ENCODE data around the gene WFDC1. TPM values are rescaled to one million over a fixed set of nuclear protein-coding genes. Genes with fewer than 3 reads are reported as not detected.

WFDC1 gene
- polyA plus RNA-seq, 6 donors from 2014 or later, result not detected

DNA sequence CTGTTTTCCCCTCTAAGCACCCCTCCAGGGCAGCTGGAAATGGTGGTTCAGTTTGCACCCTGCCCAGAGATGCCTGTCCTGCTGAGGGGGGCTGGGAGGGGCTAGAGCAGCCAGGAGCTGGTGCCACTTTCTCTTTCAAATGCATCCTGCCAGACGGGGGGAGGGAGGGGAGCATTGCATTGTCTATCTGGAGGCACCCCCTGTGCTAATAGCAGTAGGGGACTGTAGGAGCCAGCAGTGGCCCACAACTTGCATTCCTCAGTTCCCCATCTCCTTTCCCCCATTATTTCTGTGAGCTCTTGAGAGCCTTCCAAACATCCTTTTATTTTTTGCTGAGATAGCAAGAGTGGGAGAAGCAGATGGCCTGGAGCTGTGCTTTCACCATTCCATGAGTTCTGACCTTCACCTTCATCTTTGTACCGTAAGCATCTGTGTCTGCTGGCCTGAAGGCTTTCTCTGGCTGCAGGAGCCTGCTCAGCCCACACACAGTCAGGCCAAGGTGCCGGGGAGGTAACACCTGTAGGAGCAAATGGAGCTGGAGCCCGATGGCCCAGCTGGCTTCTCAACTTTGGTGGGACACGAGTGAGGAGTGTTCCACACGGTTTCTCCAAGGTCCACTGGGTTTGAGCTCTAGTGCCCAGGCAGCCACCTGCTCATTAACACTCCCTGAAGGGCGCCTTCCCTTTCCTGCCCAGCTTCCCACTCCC is 5.2 kb downstream of the WFDC1 start:
- Mint-ChIP-seq H3K4me1 (peaks cover 0 to 4% (median 0%) of the 10 kb centered on the region in 3 donors), H3K4me3 (no peak overlapping the region), H3K9me3 (no peaks in the 10 kb centered on the region), H3K36me3 (no peaks in the 10 kb centered on the region), H3K27ac (no peak overlapping the region), H3K27me3 (peaks cover 21 to 46% (median 33%) of the 10 kb centered on the region in 3 donors)
- DNase-seq (no peak), ATAC-seq (ENCODE audit: low read depth in 2 of 2) (no peak)

DNA sequence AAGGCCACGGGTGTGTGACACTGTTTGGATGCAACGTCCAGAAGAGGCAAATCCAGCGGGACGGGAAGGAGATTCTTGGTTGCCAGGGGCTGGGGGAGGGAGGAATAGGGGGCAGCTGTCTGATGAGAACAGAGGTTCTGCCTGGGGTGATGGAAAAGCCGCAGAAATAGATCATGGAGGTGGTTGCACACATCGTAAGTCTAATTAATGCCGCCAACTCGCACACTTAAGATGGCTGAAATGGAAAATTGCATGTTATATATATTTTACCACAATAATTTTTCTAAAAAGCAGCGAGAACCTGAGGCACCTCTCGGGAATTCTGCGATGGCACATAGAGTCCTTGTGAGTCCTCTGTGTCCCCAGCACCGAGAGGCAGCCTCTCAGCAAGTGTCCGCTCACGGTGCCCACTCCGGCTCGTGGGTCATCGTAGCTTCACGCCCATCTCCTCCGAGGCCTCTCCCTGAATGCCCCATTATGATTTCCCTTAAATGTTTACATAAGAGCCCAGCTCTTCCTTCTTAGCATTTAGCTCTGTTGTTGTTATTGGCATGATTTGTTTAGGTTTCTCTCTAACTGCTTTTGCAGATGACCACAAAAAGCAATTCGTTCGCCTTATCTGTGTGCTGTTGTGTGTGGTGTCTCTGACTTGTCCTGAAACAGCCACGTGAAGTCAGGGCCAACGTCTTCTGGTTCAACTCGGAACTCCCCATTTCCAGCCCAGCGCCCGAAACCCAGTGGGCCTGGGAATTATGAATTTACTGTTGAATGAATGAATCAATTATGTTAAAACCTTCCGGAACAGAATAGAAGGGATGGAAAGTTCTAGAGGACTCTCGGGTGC is 7.7 kb downstream of the WFDC1 start:
- no peaks in the 10 kb centered on the region for H3K36me3 Mint-ChIP-seq
- no peak overlapping the region for H3K4me3 Mint-ChIP-seq
- peaks cover 11 to 33% (median 17%) of the 10 kb centered on the region in 3 donors for H3K27me3 Mint-ChIP-seq
- H3K27ac Mint-ChIP-seq, result no peak overlapping the region
- H3K9me3 Mint-ChIP-seq, result no peaks in the 10 kb centered on the region
- H3K4me1 Mint-ChIP-seq, result no peaks in the 10 kb centered on the region
- ATAC-seq (ENCODE audit: low read depth in 2 of 2), result no peak
- DNase-seq, result no peak

DNA sequence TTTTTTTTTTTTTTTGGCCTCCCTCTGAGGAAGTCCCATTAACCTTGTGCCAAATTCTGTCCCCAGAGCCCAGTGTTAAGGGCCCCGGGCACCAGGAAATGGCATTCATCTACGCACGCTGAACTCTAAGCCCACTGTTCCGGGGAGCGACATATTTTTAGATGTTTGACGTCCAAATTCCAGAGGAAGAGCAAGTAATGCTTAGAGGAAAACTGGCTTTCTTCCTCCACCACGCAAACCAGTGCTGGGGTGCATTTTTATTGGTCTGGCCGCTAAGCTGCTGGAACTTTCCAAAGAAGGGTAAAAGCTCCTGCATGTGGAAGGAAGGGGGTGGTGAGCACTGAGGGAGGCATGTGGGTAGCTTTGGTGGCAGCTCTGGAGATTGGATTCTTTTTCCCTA is 8.3 kb downstream of the WFDC1 start:
- DNase-seq (no peak), ATAC-seq (ENCODE audit: low read depth in 2 of 2) (no peak)
- no peaks in the 10 kb centered on the region for H3K36me3 Mint-ChIP-seq
- H3K27me3 Mint-ChIP-seq, result peaks cover 11 to 40% (median 17%) of the 10 kb centered on the region in 3 donors
- no peak overlapping the region for H3K4me3 Mint-ChIP-seq
- H3K9me3 Mint-ChIP-seq, result no peaks in the 10 kb centered on the region
- no peaks in the 10 kb centered on the region for H3K4me1 Mint-ChIP-seq
- no peak overlapping the region for H3K27ac Mint-ChIP-seq

DNA sequence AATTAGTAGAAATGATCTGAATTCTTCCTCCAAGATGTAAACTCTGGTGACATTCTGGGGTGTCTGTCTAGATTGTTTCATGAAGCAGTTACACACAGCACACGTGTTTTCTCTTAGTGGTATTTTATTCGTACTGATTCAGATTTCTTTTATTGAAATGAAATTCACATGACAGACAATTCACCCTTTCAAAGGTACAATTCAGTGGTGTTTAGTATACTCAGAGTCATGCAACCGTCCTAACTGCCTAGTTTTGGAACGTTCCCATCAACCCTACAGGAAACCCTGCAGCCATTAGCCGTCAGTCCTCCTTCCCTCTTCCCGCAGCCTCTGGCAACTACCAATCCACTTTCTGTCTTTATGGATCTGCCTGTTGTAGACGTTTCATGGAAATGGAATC is 8.8 kb downstream of the WFDC1 start:
- no peak overlapping the region for H3K4me3 Mint-ChIP-seq
- no peaks in the 10 kb centered on the region for H3K36me3 Mint-ChIP-seq
- H3K27ac Mint-ChIP-seq, result no peak overlapping the region
- H3K9me3 Mint-ChIP-seq, result no peaks in the 10 kb centered on the region
- DNase-seq (no peak), ATAC-seq (ENCODE audit: low read depth in 2 of 2) (no peak)
- H3K27me3 Mint-ChIP-seq, result peaks cover 8 to 45% (median 19%) of the 10 kb centered on the region in 3 donors
- no peaks in the 10 kb centered on the region for H3K4me1 Mint-ChIP-seq

DNA sequence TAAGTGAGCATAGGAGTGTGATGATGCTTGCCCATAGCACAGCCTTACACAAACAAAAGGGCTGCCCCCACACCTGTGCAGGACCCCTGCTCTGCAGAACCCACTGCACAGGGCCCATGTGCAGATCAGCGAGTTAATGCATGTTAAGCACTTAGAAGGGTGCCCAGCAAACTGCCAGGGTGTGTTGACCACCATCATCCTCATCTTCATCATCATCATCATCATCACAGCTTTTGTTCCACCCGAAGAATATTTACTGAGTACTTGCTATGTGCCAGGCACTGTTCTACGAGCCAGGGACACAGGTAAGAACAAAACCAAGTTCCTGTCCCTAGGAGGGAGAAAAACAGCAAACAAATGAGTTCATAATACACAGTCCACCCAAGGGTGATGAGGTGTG is 11.9 kb downstream of the WFDC1 start:
- H3K4me1 Mint-ChIP-seq, result no peaks in the 10 kb centered on the region
- H3K9me3 Mint-ChIP-seq, result peaks cover 0 to 4% (median 0%) of the 10 kb centered on the region in 7 donors
- DNase-seq (no peak), ATAC-seq (ENCODE audit: low read depth in 2 of 2) (no peak)
- H3K27ac Mint-ChIP-seq, result no peak overlapping the region
- peaks cover 13 to 64% (median 40%) of the 10 kb centered on the region in 3 donors for H3K27me3 Mint-ChIP-seq
- no peaks in the 10 kb centered on the region for H3K36me3 Mint-ChIP-seq
- no peak overlapping the region for H3K4me3 Mint-ChIP-seq

DNA sequence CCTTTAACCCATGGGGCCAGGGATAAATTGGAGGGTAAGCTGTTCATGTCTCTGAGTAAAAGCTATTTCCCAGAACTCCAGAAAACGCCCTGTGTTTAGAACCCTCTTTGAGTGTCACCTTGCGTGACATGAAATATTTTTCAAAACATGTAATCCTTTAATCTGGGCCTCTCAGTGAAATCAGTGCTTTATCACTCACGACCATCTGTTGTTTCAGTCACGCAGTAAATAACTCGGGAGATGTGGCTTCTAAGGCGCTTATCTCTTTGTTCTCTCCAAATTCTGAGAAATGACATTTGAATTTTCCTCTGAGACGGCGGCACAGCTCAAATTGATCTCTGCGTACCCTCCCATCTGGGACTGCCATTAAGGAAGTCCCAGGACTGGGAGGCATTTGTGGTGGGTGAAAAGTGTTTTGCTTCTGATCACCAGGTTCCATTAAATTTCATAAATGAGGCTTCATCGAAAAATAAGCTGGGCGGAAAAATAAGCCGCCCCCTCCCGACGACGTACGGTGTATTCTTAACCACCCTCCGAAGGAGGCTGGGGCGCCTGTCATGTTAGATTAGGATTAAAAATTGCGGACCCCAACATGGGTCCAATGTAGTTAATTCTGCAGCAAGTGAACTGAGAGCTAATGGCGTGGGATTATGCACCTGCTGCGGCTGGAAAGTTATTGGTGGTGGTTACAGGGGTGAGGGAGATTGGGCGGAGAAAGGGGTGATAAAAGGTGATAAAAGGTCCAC is 12.7 kb downstream of the WFDC1 start:
- peaks cover 0 to 4% (median 0%) of the 10 kb centered on the region in 7 donors for H3K9me3 Mint-ChIP-seq
- no peaks in the 10 kb centered on the region for H3K4me1 Mint-ChIP-seq
- no peak overlapping the region for H3K27ac Mint-ChIP-seq
- DNase-seq (no peak), ATAC-seq (ENCODE audit: low read depth in 2 of 2) (no peak)
- peaks cover 17 to 63% (median 44%) of the 10 kb centered on the region in 3 donors for H3K27me3 Mint-ChIP-seq
- no peaks in the 10 kb centered on the region for H3K36me3 Mint-ChIP-seq
- no peak overlapping the region for H3K4me3 Mint-ChIP-seq

DNA sequence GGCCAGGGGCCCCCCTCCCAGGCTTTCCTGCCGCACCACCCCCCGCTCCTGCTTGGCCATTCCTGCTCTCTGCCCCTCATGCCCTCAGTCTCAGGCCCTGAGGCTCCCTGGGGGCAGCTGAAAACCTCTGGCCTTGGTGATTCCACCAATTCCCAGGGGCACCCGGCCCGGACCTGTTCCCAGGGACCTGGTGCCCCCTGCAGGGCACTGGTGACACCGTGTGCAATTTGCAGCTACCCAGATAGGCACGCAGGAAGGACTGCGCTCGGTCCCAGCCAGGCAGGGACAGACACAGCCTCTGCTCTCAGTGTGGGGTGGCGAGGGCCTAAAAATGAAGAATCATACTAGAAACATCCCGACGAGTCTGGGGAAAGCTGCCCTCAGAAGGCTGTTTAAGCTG is 13.4 kb downstream of the WFDC1 start:
- Mint-ChIP-seq H3K27ac (no peak overlapping the region), H3K4me1 (no peaks in the 10 kb centered on the region), H3K27me3 (peaks cover 18 to 60% (median 49%) of the 10 kb centered on the region in 3 donors), H3K4me3 (no peak overlapping the region), H3K36me3 (no peaks in the 10 kb centered on the region), H3K9me3 (peaks cover 0 to 4% (median 0%) of the 10 kb centered on the region in 7 donors)
- no peak for DNase-seq
- ATAC-seq (ENCODE audit: low read depth in 2 of 2), result no peak

DNA sequence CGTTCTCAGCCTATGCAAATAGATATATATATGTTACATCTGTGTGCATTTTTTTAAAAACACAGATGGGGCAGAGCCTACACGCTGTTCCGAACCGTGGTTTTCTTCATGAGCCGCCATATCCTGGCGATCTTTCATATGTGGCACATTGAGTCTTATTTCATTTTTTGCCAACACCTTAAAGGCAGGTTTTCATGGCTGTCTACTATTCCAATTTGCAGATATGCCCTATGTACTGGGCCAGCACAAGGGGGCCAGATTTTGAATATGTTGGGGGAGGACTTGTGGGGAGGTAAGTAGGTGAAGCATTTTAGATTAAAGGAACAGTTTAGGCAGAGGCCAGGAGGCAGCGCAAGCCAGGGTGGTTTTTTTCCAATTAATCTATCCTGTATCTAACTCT is 16.0 kb downstream of the WFDC1 start:
- peaks cover 29 to 64% (median 53%) of the 10 kb centered on the region in 3 donors for H3K27me3 Mint-ChIP-seq
- H3K27ac Mint-ChIP-seq, result peak overlapping the region in 1 of 6 donors; percentile 34
- H3K9me3 Mint-ChIP-seq, result peaks cover 0 to 4% (median 0%) of the 10 kb centered on the region in 7 donors
- ATAC-seq (ENCODE audit: low read depth in 2 of 2), result no peak
- no peaks in the 10 kb centered on the region for H3K4me1 Mint-ChIP-seq
- no peak for DNase-seq
- H3K36me3 Mint-ChIP-seq, result no peaks in the 10 kb centered on the region
- H3K4me3 Mint-ChIP-seq, result no peak overlapping the region

DNA sequence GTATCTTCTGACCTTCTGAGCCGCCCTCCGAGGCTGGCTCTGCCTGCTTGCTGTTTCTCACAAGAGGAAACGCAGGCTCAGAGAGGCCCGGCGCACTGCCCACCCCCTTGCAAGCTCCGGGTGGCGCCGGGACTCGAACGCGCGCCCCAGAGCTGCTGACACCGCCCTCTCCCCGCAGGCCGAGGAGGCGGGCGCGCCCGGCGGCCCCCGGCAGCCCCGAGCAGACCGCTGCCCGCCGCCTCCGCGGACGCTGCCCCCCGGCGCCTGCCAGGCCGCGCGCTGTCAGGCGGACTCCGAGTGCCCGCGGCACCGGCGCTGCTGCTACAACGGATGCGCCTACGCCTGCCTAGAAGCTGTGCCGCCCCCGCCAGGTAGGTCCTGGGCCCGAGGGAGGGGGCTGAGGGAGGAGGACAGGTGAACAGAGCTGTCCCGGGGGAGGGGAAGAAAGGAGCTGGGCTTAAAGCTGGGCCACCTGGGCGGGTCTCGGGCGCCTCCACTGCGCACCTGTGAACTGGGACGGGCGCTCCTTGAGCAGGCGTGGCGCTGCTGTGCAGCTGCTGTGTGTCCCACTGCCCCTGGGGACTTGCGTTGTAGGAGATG is 18.2 kb downstream of the WFDC1 start:
- Mint-ChIP-seq H3K9me3 (peaks cover 0 to 10% (median 3%) of the 10 kb centered on the region in 7 donors), H3K4me1 (no peaks in the 10 kb centered on the region), H3K36me3 (no peaks in the 10 kb centered on the region), H3K27ac (no peak overlapping the region), H3K27me3 (peaks cover 33 to 63% (median 49%) of the 10 kb centered on the region in 3 donors), H3K4me3 (no peak overlapping the region)
- ATAC-seq (ENCODE audit: low read depth in 2 of 2) (no peak), DNase-seq (no peak)

DNA sequence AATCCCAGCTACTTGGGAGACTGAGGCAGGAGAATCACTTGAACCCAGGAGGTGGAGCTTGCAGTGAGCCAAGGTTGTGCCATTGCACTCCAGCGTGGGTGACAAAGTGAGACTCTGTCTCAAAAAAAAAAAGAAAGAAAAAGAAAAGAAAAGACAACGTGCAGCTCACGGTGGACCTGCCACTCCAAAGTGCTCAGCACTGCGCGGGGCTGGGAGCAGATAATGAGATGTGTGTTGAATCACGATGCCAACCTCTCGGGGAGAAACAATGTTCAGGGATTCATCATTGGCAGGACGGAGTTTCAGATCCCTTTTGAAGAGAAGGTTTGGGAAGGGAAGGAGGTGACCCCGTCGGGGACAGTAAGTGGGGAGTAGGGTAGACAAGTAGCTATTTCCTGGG is 19.2 kb downstream of the WFDC1 start:
- Mint-ChIP-seq H3K4me1 (no peaks in the 10 kb centered on the region), H3K36me3 (no peaks in the 10 kb centered on the region), H3K4me3 (no peak overlapping the region), H3K9me3 (peaks cover 0 to 15% (median 8%) of the 10 kb centered on the region in 7 donors), H3K27me3 (peaks cover 33 to 57% (median 43%) of the 10 kb centered on the region in 3 donors), H3K27ac (no peak overlapping the region)
- ATAC-seq (ENCODE audit: low read depth in 2 of 2), result no peak
- no peak for DNase-seq

DNA sequence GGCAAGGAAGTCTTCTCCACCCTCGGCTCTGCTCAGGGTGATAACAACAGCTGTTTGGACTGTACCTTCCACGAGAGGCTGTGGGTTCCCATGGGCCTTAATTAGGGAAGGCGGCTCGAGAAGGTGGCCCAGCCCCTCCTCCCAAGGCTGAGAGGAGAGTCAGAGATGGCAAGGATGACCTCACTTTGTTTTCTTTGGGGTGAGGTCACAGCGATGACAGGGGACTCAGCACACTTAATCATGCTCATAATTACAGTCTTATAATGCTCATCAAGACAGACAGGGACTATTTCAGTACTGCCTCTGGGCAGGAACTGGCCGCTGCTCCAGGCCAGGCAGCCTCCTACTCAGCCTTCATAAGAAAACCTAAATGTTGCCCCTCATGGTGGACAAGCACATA is 19.7 kb downstream of the WFDC1 start:
- H3K36me3 Mint-ChIP-seq, result no peaks in the 10 kb centered on the region
- peaks cover 0 to 16% (median 8%) of the 10 kb centered on the region in 7 donors for H3K9me3 Mint-ChIP-seq
- no peak for ATAC-seq (ENCODE audit: low read depth in 2 of 2)
- H3K27ac Mint-ChIP-seq, result no peak overlapping the region
- no peak overlapping the region for H3K4me3 Mint-ChIP-seq
- no peak for DNase-seq
- H3K4me1 Mint-ChIP-seq, result no peaks in the 10 kb centered on the region
- peaks cover 33 to 54% (median 39%) of the 10 kb centered on the region in 3 donors for H3K27me3 Mint-ChIP-seq

DNA sequence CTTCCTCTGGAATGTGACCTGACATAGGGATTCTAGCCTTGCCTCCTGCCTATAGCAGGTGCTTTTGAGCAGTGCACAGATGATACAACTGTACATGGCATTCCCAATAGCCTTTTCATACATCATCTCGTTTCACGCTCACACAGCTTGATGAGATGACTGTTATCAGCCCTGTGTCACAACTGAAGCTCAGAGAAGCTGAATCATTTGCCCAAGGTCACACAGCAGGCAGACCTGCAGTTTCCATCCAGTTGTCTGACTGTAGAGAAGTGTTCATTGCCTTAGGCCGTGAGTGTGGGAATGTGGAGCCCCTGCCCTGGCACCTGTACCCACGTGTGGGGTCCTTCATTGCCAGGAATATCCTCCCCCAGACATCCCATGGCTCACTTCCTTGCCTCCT is 20.1 kb downstream of the WFDC1 start:
- no peaks in the 10 kb centered on the region for H3K4me1 Mint-ChIP-seq
- H3K4me3 Mint-ChIP-seq, result no peak overlapping the region
- peaks cover 33 to 53% (median 34%) of the 10 kb centered on the region in 3 donors for H3K27me3 Mint-ChIP-seq
- no peaks in the 10 kb centered on the region for H3K36me3 Mint-ChIP-seq
- H3K9me3 Mint-ChIP-seq, result peaks cover 0 to 16% (median 8%) of the 10 kb centered on the region in 7 donors
- H3K27ac Mint-ChIP-seq, result no peak overlapping the region
- no peak for DNase-seq
- no peak for ATAC-seq (ENCODE audit: low read depth in 2 of 2)

DNA sequence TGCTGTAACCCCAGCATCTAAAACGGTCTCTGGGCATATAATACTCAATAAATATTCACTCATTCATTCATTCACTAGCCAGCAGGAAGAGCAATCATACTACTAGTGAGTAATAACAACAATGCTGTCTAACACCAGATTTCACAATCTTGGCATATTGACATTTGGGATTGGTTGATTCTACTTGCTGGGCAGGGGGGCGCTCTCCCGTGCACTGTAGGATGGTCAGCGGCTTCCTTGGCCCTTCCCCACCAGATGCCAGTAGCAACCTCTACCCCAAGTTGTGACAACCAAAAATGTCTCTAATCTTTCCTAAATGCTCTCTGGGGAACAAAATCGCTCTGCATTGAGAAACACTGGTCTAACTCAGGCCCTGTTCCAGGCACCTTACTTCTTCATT is 20.7 kb downstream of the WFDC1 start:
- Mint-ChIP-seq H3K27me3 (peaks cover 30 to 52% (median 31%) of the 10 kb centered on the region in 3 donors), H3K4me3 (no peak overlapping the region), H3K4me1 (no peaks in the 10 kb centered on the region), H3K27ac (no peak overlapping the region), H3K9me3 (peaks cover 0 to 16% (median 8%) of the 10 kb centered on the region in 7 donors), H3K36me3 (no peaks in the 10 kb centered on the region)
- ATAC-seq (ENCODE audit: low read depth in 2 of 2), result no peak
- DNase-seq, result no peak
